ENCODE measurements around the gene SH3RF2. TPM values are rescaled to one million over a fixed set of nuclear protein-coding genes. Genes with fewer than 3 reads are reported as not detected.

The SH3RF2 gene
- total and polyA plus RNA-seq, 9 of the 15 experiments (the other 6 are each of a cell fraction or from before 2014, with no cell fraction given): 0.05 TPM; not detected in 8

DNA sequence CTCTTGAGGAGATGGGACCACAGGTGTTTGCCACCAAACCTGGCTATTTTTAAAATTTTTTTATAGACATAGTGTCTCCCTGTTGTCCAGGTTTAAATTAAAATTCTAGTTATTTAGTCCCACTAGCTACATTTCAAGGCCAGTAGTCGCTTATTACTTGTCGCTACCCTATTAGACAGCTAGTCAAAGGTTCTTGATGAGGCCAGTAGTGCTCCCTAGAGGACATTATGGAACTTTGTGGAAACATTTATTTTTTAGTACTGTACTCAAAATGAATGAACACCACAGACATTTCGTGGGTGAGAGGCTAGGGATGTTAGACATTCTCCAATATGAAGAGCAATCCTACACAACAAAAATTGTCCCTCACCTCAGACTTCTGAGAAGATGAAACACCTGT is 49.2 kb upstream of the SH3RF2 start:
- H3K9ac ChIP-seq (ENCODE audit: insufficient read depth in 1 of 2, low read depth in 2 of 2, low read length in 2 of 2): no peak overlapping the region
- H3K4me3 ChIP-seq: no peak overlapping the region
- H3K27me3 ChIP-seq (ENCODE audit: control insufficient read depth in 2 of 2, insufficient read depth in 2 of 2, low read length in 2 of 2): no peaks in the 10 kb centered on the region
- in situ Hi-C loops (cut with MboI): loop anchor here (5.0 to 10.0 kb wide), 2 partner anchors 55 to 202 kb away; no protein-coding TSS in a partner anchor
- WGBS (ENCODE audit: insufficient coverage, low coverage, missing lambda C conversion rate): 35% methylated on average over 3 of the region's 3 CpGs
- FAIRE-seq (peak; percentile 42), DNase-seq (ENCODE audit: extremely low read depth in 1 of 4, low spot score in 3 of 4) (peak in 2 of 4 experiments; percentile 31 to 50), ATAC-seq (peak; percentile 89)
- no peak overlapping the region for H3K4me2 ChIP-seq (ENCODE audit: insufficient read depth, low read length)
- H3K79me2 ChIP-seq (ENCODE audit: control insufficient read depth, insufficient read depth, low read length): no peaks in the 10 kb centered on the region
- CTCF ChIA-PET (ENCODE audit: low intra/inter-chr PET ratio): interaction anchor here (1.6 to 2.0 kb wide), 2 partner anchors 61 to 190 kb away, joined by 6 to 10 read pairs; no protein-coding TSS in a partner anchor
- no TSS peak for BruUV-seq (replicated peaks)
- H3K4me1 ChIP-seq (replicated peaks in 1 of 2; ENCODE audit: control insufficient read depth in 2 of 2, insufficient read depth in 2 of 2, low read length in 2 of 2): no peaks in the 10 kb centered on the region
- H2AFZ ChIP-seq (ENCODE audit: low read depth, low read length): no peak overlapping the region
- H3K27ac ChIP-seq (ENCODE audit: extremely low read depth, low read depth, low read length): no peak overlapping the region
- H3K9me3 ChIP-seq (replicated peaks; ENCODE audit: control insufficient read depth, insufficient read depth, low read depth, low read length): no peaks in the 10 kb centered on the region; the same call in 1 of the 2 replicates
- H4K20me1 ChIP-seq (replicated peaks; ENCODE audit: control insufficient read depth, insufficient read depth, low read length): no peaks in the 10 kb centered on the region
- POLR2A ChIA-PET: no interaction called here
- no peaks in the 10 kb centered on the region for H3K9me1 ChIP-seq (ENCODE audit: control insufficient read depth, insufficient read depth, low read length)
- intact Hi-C loops (cut with micrococcal nuclease): loop anchor here (1.0 to 2.0 kb wide), 4 partner anchors 52 to 206 kb away; partner anchors contain the start of gene PRELID2
- no peaks in the 10 kb centered on the region for H3K36me3 ChIP-seq (ENCODE audit: control insufficient read depth, insufficient read depth, low read length)
- TF ChIP-seq E2F6 (IDR thresholded peaks at IDR 0.05; ENCODE audit: borderline replicate concordance in 1 of 2, extremely low read depth in 1 of 2, insufficient read depth in 1 of 2, insufficient read length in 1 of 2, low read depth in 1 of 2, low read length in 1 of 2, poor library complexity in 1 of 2, severe bottlenecking in 1 of 2) (no peak), ZNF592 (IDR thresholded peaks at IDR 0.05) (no peak), ZNF431 (CRISPR knock-in tag; IDR thresholded peaks at IDR 0.05) (no peak), CBFB (CRISPR knock-in tag; IDR thresholded peaks at IDR 0.05) (no peak)
- TF ChIP-seq, protein P1, sequence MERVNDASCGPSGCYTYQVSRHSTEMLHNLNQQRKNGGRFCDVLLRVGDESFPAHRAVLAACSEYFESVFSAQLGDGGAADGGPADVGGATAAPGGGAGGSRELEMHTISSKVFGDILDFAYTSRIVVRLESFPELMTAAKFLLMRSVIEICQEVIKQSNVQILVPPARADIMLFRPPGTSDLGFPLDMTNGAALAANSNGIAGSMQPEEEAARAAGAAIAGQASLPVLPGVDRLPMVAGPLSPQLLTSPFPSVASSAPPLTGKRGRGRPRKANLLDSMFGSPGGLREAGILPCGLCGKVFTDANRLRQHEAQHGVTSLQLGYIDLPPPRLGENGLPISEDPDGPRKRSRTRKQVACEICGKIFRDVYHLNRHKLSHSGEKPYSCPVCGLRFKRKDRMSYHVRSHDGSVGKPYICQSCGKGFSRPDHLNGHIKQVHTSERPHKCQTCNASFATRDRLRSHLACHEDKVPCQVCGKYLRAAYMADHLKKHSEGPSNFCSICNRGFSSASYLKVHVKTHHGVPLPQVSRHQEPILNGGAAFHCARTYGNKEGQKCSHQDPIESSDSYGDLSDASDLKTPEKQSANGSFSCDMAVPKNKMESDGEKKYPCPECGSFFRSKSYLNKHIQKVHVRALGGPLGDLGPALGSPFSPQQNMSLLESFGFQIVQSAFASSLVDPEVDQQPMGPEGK (CRISPR knock-in tag; IDR thresholded peaks at IDR 0.05; ENCODE audit: borderline replicate concordance): no peak

Data from K562 (cell line).